Body of pancreas (tissue), 4 donors: ENCODE data around the gene CARD18. TPM values are rescaled to one million over a fixed set of nuclear protein-coding genes. Genes with fewer than 3 reads are reported as not detected.

Source experiments
- ATAC-seq: fragments of 150-250 bp; one replicate; pipeline ENCODE4 v1.9.1; 2016
- DNase-seq, 4 donors: peaks; one replicate each; pipeline ENCODE4 v3.0.0-alpha.2; 2019
- H3K27ac ChIP-seq, 4 donors: fragments of 200-600 bp; sonication (generic); 1 replicate in 3 of 4; 2 replicates in 1 of 4; pipeline versions ENCODE4 v1.5.1 to v1.6.1; 2016 to 2019; ENCODE audit warnings: mild to moderate bottlenecking in 1 of 4, mixed read lengths in 1 of 4, moderate library complexity in 1 of 4
- H3K27me3 ChIP-seq, 2 donors: fragments of 200-600 bp; sonication (generic); one replicate each; pipeline ENCODE4 v1.6.0; 2016; ENCODE audit warnings: mild to moderate bottlenecking in 1 of 2
- H3K36me3 ChIP-seq, 2 donors: fragments of 200-600 bp; sonication (generic); replicated peaks in 1 of 2; 2 replicates each; pipeline ENCODE4 v1.5.1; 2016; ENCODE audit warnings: low read depth in 2 of 2; ENCODE audit not compliant: insufficient read depth in 1 of 2
- H3K4me1 ChIP-seq: fragments of 200-600 bp; sonication (generic); one replicate; pipeline ENCODE4 v1.6.0; 2016
- H3K4me3 ChIP-seq, 2 donors: fragments of 200-600 bp; sonication (generic); 1 replicate in 1 of 2; 2 replicates in 1 of 2; pipeline ENCODE4 v1.5.1; 2016 to 2019
- H3K9me3 ChIP-seq, 3 donors: fragments of 200-600 bp; sonication (generic); 1 replicate in 2 of 3; 2 replicates in 1 of 3; pipeline ENCODE4 v1.5.1; 2016
- POLR2A ChIP-seq, 3 donors: fragments of 450-650 bp; IDR thresholded peaks; one replicate each; pipeline ENCODE4 v1.6.1; 2016; ENCODE audit warnings: antibody characterized with exemption in 3 of 3, mild to moderate bottlenecking in 2 of 3
- WGBS, 2 donors: methylation state at CpG; one replicate each; pipeline ENCODE4 v1.1.5; 2017; 5-methylcytosine and 5-hydroxymethylcytosine counted together
- intact Hi-C: fragments of 100-400 bp; cut with DNase I; formaldehyde crosslinking; loops from one replicate; pipeline ENCODE4 v1.15.1; 2023
- total RNA-seq, 2 donors: library from RNA; depleted of rRNA; stranded (reverse); fragments of >200 nt; gene quantifications; one replicate each; pipeline ENCODE4 v1.1.0, GENCODE V29; 2016
- TF ChIP-seq, protein P1 (sequence below), 7 experiments: fragments of 450-650 bp in 4 of 7; fragments of 200-600 bp in 3 of 7; sonication (generic) in 3 of 7; IDR thresholded peaks; one replicate each; pipeline ENCODE4 v1.5.1; 2016 to 2019; ENCODE audit warnings: antibody characterized with exemption in 7 of 7

The CARD18 gene
- total RNA-seq, 2 donors from 2014 or later, result not detected

DNA sequence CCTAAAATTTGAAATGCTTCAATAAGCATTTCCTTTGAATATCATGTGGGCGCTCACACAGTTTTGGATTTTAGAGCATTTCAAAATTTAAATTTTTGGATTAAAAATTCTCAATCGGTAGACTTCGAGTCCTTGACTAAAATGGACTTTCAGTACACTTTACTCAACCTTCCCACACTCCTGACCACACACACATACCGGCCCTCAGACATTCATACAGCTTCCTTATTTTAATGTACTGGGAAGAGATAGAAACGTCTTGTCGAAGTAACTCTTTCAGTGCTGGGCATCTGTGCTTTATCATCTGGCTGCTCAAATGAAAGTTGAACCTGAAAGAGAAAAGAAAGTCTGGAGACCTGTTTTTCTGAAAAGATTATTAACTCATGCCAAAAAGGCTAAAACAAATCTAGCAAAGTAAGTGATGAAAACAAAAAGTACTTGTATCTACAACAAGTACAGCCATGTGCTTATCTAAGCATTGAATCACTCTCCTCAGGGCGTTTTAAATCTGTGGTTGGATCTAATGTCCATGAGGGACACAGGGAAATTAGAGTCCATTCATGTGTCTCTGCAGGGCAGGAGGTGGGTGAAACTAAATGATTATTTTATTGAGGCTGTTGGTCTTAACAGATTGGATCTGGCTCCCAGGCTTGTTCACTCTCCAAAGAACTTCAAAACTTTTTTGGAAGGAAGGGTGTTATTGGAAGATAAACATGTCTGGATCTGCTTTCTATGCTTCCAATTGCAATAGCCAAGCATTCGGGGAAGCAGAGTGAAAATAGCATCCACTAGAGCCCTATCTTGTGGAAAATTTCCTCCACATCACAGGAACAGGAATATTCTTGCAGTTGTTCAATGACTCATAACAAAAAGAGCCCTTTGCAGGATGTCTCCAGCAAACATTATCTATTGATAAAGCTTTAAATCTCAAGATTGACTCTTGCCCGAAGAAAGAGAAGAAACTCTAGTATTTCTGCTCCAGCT lies 47.0 kb downstream of the CARD18 start:
- DNase-seq (no peak), ATAC-seq (no peak)
- TF ChIP-seq, protein P1, sequence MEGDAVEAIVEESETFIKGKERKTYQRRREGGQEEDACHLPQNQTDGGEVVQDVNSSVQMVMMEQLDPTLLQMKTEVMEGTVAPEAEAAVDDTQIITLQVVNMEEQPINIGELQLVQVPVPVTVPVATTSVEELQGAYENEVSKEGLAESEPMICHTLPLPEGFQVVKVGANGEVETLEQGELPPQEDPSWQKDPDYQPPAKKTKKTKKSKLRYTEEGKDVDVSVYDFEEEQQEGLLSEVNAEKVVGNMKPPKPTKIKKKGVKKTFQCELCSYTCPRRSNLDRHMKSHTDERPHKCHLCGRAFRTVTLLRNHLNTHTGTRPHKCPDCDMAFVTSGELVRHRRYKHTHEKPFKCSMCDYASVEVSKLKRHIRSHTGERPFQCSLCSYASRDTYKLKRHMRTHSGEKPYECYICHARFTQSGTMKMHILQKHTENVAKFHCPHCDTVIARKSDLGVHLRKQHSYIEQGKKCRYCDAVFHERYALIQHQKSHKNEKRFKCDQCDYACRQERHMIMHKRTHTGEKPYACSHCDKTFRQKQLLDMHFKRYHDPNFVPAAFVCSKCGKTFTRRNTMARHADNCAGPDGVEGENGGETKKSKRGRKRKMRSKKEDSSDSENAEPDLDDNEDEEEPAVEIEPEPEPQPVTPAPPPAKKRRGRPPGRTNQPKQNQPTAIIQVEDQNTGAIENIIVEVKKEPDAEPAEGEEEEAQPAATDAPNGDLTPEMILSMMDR (IDR thresholded peaks at IDR 0.05), result no peak
- TF ChIP-seq POLR2A (IDR thresholded peaks at IDR 0.05), result no peak
- Histone ChIP-seq H3K4me1 (no peaks in the 10 kb centered on the region), H3K27ac (no peak overlapping the region), H3K4me3 (no peak overlapping the region), H3K27me3 (no peaks in the 10 kb centered on the region), H3K9me3 (no peaks in the 10 kb centered on the region), H3K36me3 (no peaks in the 10 kb centered on the region)
- intact Hi-C loops, result no loop called here
- WGBS, 2 donors, result 55 to 59% methylated on average over 9 of the region's 9 CpGs

Other genes with a start within 250 kb of the CARD18 start
- 1 to 10 TPM; 1.6 to 3.6 TPM for gene CASP12, start 241.3 kb downstream of the CARD18 start, total RNA-seq
- gene CASP4, start 171.2 kb downstream of the CARD18 start, total RNA-seq, result 10 to 100 TPM; 39.9 to 61.0 TPM
- gene CASP5, start 116.6 kb downstream of the CARD18 start, total RNA-seq, result not detected
- 1 to 10 TPM; 1.3 to 5.4 TPM for gene CASP1, start 104.6 kb downstream of the CARD18 start, total RNA-seq
- gene CARD16, start 94.4 kb downstream of the CARD18 start, total RNA-seq, result 1 to 10 TPM; 4.0 to 6.0 TPM